ENCODE results near the gene GPR27. TPM values are rescaled to one million over a fixed set of nuclear protein-coding genes. Genes with fewer than 3 reads are reported as not detected.
A peak's percentile ranks its signal among the peaks of the same experiment; 100 is the strongest.

The GPR27 gene, protein sequence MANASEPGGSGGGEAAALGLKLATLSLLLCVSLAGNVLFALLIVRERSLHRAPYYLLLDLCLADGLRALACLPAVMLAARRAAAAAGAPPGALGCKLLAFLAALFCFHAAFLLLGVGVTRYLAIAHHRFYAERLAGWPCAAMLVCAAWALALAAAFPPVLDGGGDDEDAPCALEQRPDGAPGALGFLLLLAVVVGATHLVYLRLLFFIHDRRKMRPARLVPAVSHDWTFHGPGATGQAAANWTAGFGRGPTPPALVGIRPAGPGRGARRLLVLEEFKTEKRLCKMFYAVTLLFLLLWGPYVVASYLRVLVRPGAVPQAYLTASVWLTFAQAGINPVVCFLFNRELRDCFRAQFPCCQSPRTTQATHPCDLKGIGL
- total RNA-seq (2014; rRNA removed) (0.07 and 0.58 TPM in 2 replicates), Bru-seq, nascent RNA (not detected), BruChase-seq, experiment 1, labeled RNA remaining after a 6-hour chase (not detected), BruChase-seq, experiment 2, labeled RNA remaining after a 2-hour chase (not detected)
- long read RNA-seq, result 0 reads

DNA sequence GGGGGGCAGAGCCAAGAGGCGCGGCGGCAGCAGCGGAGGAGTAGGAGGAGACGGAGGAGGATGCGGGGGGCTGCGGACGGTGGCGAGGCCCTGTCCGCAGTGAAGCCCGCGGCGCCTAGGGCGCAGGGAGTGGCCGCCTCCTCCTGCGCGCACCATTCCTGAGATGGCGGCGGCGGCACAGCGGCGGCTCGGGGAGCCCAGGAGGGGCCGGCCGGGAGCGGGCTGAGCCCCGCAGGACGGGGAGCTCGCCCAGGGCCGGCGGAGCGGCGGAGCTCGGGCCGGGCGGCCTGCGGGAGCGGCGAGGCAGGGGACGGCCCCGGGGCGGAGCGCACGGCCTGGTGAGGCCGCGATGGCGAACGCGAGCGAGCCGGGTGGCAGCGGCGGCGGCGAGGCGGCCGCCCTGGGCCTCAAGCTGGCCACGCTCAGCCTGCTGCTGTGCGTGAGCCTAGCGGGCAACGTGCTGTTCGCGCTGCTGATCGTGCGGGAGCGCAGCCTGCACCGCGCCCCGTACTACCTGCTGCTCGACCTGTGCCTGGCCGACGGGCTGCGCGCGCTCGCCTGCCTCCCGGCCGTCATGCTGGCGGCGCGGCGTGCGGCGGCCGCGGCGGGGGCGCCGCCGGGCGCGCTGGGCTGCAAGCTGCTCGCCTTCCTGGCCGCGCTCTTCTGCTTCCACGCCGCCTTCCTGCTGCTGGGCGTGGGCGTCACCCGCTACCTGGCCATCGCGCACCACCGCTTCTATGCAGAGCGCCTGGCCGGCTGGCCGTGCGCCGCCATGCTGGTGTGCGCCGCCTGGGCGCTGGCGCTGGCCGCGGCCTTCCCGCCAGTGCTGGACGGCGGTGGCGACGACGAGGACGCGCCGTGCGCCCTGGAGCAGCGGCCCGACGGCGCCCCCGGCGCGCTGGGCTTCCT, at the start of gene GPR27:
GPR27 (plus strand) TSS at position 155 of the 909 bp plus-strand sequence; CDS start at position 350, 195 bp downstream.
- TF ChIP-seq, protein P1, sequence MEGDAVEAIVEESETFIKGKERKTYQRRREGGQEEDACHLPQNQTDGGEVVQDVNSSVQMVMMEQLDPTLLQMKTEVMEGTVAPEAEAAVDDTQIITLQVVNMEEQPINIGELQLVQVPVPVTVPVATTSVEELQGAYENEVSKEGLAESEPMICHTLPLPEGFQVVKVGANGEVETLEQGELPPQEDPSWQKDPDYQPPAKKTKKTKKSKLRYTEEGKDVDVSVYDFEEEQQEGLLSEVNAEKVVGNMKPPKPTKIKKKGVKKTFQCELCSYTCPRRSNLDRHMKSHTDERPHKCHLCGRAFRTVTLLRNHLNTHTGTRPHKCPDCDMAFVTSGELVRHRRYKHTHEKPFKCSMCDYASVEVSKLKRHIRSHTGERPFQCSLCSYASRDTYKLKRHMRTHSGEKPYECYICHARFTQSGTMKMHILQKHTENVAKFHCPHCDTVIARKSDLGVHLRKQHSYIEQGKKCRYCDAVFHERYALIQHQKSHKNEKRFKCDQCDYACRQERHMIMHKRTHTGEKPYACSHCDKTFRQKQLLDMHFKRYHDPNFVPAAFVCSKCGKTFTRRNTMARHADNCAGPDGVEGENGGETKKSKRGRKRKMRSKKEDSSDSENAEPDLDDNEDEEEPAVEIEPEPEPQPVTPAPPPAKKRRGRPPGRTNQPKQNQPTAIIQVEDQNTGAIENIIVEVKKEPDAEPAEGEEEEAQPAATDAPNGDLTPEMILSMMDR (conservative IDR thresholded peaks at IDR 0.05; ENCODE audit: low read depth, low read length), result no peak
- TF ChIP-seq EZH2 (IDR thresholded peaks at IDR 0.05; ENCODE audit: low read length, unreplicated experiment) (no peak), EZH2phosphoT487 (IDR thresholded peaks at IDR 0.05; ENCODE audit: borderline replicate concordance, low read length) (no peak)
- Histone ChIP-seq H2AFZ (ENCODE audit: low read length) (no peak within 1 kb of the TSS), H3K4me1 (ENCODE audit: insufficient read depth, low read length) (no peaks in the 10 kb centered on the region), H3K4me2 (ENCODE audit: low read length) (no peak within 1 kb of the TSS), H3K4me3 (ENCODE audit: low read length) (no peak within 1 kb of the TSS), H3K9me3 (ENCODE audit: low read length) (no peaks in the 10 kb centered on the region), H3K36me3 (ENCODE audit: low read depth, low read length) (no peaks in the 10 kb centered on the region), H4K20me1 (ENCODE audit: low read length) (no peaks in the 10 kb centered on the region), H3K27me3 (ENCODE audit: low read length) (peaks cover 69% of the 10 kb centered on the region), H3K79me2 (ENCODE audit: low read length) (no peaks in the 10 kb centered on the region), H3K27ac (ENCODE audit: low read length) (no peak within 1 kb of the TSS), H3K9ac (ENCODE audit: low read length) (no peak within 1 kb of the TSS), H3K9me2 (replicated peaks; ENCODE audit: low read length) (no peaks in the 10 kb centered on the region), H3F3A (ENCODE audit: low read length, unreplicated experiment) (no peaks in the 10 kb centered on the region)
- DNase-seq, result no peak
- ChIA-PET POLR2A (ENCODE audit: unreplicated experiment) (no interaction called here), CTCF (no interaction called here)
- intact Hi-C loops (cut with micrococcal nuclease), result no loop called here
- ATAC-seq, result peak; percentile 63
- no TSS peak for BruUV-seq (replicated peaks)

DNA sequence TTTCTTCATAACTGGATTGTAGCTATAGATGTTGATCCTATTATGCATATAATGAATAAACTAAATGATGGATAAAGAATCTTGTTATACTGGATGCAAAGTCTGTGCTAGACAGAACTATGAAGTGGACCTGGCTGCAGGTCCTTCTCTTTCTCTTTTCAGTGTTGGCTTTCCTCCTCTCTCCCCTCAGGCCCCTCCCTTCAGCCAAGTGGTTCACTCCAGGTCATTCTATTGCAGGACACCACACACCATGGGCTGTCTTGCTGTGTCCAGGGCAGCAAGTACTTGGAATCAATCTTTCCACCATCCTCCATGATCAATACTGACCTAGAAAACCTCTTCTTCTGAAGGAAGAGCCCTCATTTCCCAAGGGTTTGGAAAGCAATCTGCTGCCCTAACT, 48.7 kb upstream of the GPR27 start:
- BruUV-seq (replicated peaks), result no TSS peak
- CTCF ChIA-PET, result no interaction called here
- no peak overlapping the region for H3K4me2 ChIP-seq (ENCODE audit: low read length)

More for the DNA sequence above, 48.7 kb upstream of the GPR27 start:
- H2AFZ ChIP-seq (ENCODE audit: low read length), result no peak overlapping the region
- no peaks in the 10 kb centered on the region for H4K20me1 ChIP-seq (ENCODE audit: low read length)
- H3K79me2 ChIP-seq (ENCODE audit: low read length), result no peaks in the 10 kb centered on the region
- H3K9me2 ChIP-seq (replicated peaks; ENCODE audit: low read length), result no peaks in the 10 kb centered on the region
- H3K27ac ChIP-seq (ENCODE audit: low read length), result no peak overlapping the region
- no peaks in the 10 kb centered on the region for H3K4me1 ChIP-seq (ENCODE audit: insufficient read depth, low read length)
- no peak overlapping the region for H3K4me3 ChIP-seq (ENCODE audit: low read length)
- no peaks in the 10 kb centered on the region for H3K36me3 ChIP-seq (ENCODE audit: low read depth, low read length)
- no peaks in the 10 kb centered on the region for H3K27me3 ChIP-seq (ENCODE audit: low read length)
- no peaks in the 10 kb centered on the region for H3K9me3 ChIP-seq (ENCODE audit: low read length)
- TF ChIP-seq, protein P1 (conservative IDR thresholded peaks at IDR 0.05; ENCODE audit: low read depth, low read length), result no peak
- POLR2A ChIA-PET (ENCODE audit: unreplicated experiment), result interaction anchor here (0.7 kb wide), 1 partner anchor 20 kb away, joined by 4 read pairs; no protein-coding TSS in a partner anchor
- ATAC-seq, result no peak
- no peak overlapping the region for H3K9ac ChIP-seq (ENCODE audit: low read length)
- intact Hi-C loops (cut with micrococcal nuclease), result no loop called here
- H3F3A ChIP-seq (ENCODE audit: low read length, unreplicated experiment), result no peaks in the 10 kb centered on the region
- DNase-seq, result no peak

Data from PC-3 (cell line).